HUES48 (cell line): Measurements from ENCODE around the gene FOXO6.

Source experiments
- H3K27ac ChIP-seq: one replicate; pipeline ENCODE4 v1.7.0; 2013; ENCODE audit warnings: low read depth, low read length, inconsistent platforms
- H3K27me3 ChIP-seq: 2 replicates; pipeline ENCODE4 v1.6.1; 2013; ENCODE audit warnings: mild to moderate bottlenecking, low read length; ENCODE audit not compliant: control insufficient read depth, insufficient read depth
- H3K36me3 ChIP-seq: 2 replicates; pipeline ENCODE4 v1.6.1; 2013; ENCODE audit warnings: low read length; ENCODE audit not compliant: control insufficient read depth, insufficient read depth
- H3K4me1 ChIP-seq: 2 replicates; pipeline ENCODE4 v1.6.1; 2013; ENCODE audit warnings: mild to moderate bottlenecking, low read length; ENCODE audit not compliant: control insufficient read depth, insufficient read depth
- H3K4me3 ChIP-seq: 2 replicates; pipeline ENCODE4 v1.5.1; 2013; ENCODE audit warnings: mild to moderate bottlenecking, low read depth, low read length
- H3K9ac ChIP-seq: 2 replicates; pipeline ENCODE4 v1.6.1; 2013; ENCODE audit warnings: mild to moderate bottlenecking, low read depth, low read length, moderate library complexity
- H3K9me3 ChIP-seq: 2 replicates; pipeline ENCODE4 v1.6.1; 2013; ENCODE audit warnings: low read length; ENCODE audit not compliant: control insufficient read depth, insufficient read depth

FOXO6 gene

DNA sequence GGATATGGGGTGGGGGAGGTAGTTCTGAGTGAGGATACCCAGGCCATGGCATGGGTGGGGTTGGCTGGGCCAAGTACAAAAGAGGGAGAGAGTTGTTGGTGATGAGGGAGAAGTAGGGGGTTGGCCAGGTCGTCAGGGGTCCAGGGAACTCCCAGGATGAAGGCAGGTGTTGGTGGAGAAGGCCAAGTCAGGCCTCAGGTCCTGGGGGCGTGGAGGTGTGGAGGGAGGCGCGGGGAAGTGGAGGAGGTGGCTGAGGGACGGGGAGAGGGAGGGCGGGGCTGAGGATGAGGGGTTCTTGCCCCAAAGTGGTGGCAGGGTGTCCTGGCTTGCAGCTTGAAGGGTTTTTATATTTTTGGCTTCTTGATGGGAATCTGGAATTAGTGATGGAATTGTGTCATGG, 61.1 kb downstream of the FOXO6 start:
- no peaks in the 10 kb centered on the region for H3K36me3 ChIP-seq
- H3K9ac ChIP-seq, result no peak overlapping the region
- no peaks in the 10 kb centered on the region for H3K9me3 ChIP-seq
- H3K4me1 ChIP-seq, result no peaks in the 10 kb centered on the region
- no peaks in the 10 kb centered on the region for H3K27me3 ChIP-seq
- no peak overlapping the region for H3K4me3 ChIP-seq
- H3K27ac ChIP-seq, result no peak overlapping the region

DNA sequence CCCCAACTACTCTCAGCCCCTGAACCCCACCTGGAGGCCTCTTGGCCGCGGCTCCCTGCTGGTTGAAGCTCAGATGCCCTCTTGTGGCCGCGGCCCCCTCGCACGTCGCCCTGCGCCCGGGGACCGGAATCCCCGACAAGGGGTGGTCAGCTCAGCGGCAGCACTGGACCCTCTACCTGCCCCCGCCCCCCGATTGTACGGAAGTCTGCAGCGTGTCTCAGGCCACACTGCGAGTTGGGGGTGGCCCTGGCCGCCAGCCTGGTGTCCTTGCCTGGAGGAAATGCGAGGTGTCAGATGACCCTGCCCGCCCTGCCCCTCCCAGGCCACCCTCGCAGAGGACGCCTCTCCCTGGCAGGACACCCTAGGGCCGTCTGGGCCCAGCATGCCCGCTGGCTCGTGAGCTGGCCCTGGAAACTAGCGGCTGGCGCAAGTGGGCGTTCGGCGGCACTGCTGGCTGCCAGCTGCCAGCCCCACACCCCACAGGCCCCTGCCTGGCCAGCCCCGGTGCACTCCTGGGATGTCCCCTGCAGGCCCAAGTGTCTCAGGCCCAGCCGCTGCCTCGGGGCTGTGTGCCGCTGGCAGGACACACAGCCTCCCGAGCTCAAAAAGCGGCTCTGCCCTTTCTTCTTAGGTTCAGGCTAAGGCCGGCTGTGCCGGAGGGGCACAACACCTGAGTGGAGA, 62.4 kb downstream of the FOXO6 start:
- no peak overlapping the region for H3K4me3 ChIP-seq
- H3K36me3 ChIP-seq, result no peaks in the 10 kb centered on the region
- no peaks in the 10 kb centered on the region for H3K27me3 ChIP-seq
- H3K9me3 ChIP-seq, result no peaks in the 10 kb centered on the region
- no peaks in the 10 kb centered on the region for H3K4me1 ChIP-seq
- H3K9ac ChIP-seq, result no peak overlapping the region
- no peak overlapping the region for H3K27ac ChIP-seq

- no peaks in the 10 kb centered on the region for H3K9me3 ChIP-seq
- H3K27ac ChIP-seq, result no peak overlapping the region
- H3K9ac ChIP-seq, result no peak overlapping the region
- no peaks in the 10 kb centered on the region for H3K4me1 ChIP-seq
- H3K4me3 ChIP-seq, result no peak overlapping the region
- H3K36me3 ChIP-seq, result no peaks in the 10 kb centered on the region
- H3K27me3 ChIP-seq, result no peaks in the 10 kb centered on the region
These were observed 63.4 kb downstream of the FOXO6 start for GRCh38 chr1:41424581-41425118.

DNA sequence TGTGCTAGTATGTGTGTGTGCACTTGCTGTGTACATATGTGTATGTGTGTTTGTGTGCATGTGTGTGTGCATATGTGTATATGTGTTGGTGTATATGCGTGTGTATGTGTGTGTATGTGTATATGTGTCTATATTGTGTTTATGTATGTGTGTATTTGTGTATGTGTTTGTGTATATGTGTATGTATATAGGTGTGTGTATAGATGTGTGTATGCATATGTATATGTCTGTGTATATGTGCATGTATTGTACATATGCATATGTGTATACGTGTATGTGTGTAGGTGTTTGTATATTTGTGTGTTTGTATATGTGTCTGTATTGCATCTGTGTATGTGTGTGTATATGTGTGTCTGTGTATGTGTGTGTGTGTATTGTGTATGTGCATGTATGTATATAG, 64.1 kb downstream of the FOXO6 start:
- no peaks in the 10 kb centered on the region for H3K4me1 ChIP-seq
- no peak overlapping the region for H3K9ac ChIP-seq
- H3K36me3 ChIP-seq, result no peaks in the 10 kb centered on the region
- no peak overlapping the region for H3K27ac ChIP-seq
- H3K4me3 ChIP-seq, result no peak overlapping the region
- no peaks in the 10 kb centered on the region for H3K27me3 ChIP-seq
- H3K9me3 ChIP-seq, result no peaks in the 10 kb centered on the region

DNA sequence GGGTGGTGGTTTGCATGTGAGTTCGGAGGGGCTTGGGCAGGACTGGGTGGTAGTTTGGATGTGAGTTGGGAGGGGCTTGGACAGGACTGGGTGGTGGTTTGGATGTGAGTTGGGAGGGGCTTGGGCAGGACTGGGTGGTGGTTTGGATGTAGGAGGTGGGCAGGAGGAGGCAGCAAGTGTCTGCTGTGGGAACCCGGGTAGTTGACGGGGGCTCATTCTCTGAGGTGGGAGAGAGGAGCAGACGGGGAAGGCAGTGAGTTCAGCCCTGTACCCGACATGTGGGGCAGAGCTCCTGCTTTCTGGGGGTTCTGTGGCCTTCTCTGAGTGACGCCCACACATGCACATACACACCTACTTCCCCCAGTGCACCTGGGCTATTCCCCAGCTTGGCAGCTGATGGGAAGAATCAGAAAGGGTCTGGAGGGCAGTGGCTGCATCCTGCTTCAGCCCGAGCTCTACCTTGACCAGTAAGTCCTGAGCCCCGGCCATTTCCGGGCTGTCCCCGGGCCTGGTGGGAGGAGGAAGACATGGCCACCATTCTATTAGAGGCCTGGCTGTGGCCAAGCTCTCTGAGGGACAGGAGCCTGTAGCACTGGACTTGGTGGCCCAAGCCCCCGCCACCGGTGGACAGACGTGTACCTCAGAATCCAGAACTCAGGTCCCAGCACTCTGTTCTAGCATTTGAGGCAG, 65.1 kb downstream of the FOXO6 start:
- Histone ChIP-seq H3K4me3 (no peak overlapping the region), H3K27me3 (no peaks in the 10 kb centered on the region), H3K4me1 (no peaks in the 10 kb centered on the region), H3K27ac (no peak overlapping the region), H3K9ac (no peak overlapping the region), H3K36me3 (no peaks in the 10 kb centered on the region), H3K9me3 (no peaks in the 10 kb centered on the region)

DNA sequence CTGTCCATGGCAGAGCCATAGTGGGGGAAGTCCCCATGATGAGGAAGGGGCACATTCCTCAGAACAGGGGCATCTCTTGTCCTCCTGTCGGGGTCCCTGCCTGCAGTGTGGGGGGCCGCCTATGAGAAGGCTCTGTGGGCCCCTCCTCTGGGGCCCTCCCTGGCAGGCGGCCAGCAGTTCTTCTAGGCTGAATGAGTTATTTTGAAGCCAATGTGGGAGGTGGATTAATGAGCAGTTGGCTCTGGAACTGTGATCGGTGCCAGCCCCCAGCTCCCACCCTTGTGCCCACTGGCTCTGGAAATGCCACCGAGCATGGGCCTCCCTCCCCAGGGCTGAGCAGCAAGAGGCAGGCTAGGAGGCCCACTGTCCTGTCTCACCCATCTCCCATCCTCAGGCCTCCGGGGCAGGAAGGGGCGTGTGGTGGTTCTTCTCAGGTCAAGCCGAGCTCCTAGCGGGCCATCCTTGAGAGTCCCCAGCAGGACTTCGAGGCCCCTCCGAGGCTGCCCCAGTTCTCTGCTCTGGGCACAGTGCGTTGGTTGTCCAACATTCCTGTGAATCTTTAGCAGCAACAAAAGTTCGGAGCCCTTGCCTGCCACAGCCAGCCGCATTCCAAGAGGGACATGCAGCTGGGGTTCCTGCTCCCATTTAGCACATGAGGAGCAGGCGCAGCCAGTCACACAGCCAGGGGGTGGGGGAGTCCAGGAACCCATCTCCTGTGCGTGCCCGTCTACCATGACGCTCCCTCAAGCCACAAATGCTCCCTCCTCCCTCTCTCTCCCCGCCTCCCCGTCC, 66.1 kb downstream of the FOXO6 start:
- no peak overlapping the region for H3K4me3 ChIP-seq
- H3K9ac ChIP-seq, result no peak overlapping the region
- no peak overlapping the region for H3K27ac ChIP-seq
- H3K27me3 ChIP-seq, result no peaks in the 10 kb centered on the region
- H3K9me3 ChIP-seq, result no peaks in the 10 kb centered on the region
- H3K36me3 ChIP-seq, result no peaks in the 10 kb centered on the region
- H3K4me1 ChIP-seq, result no peaks in the 10 kb centered on the region

- H3K27ac ChIP-seq, result no peak overlapping the region
- no peaks in the 10 kb centered on the region for H3K9me3 ChIP-seq
- H3K4me3 ChIP-seq, result no peak overlapping the region
- H3K4me1 ChIP-seq, result no peaks in the 10 kb centered on the region
- no peaks in the 10 kb centered on the region for H3K36me3 ChIP-seq
- H3K9ac ChIP-seq, result no peak overlapping the region
- no peaks in the 10 kb centered on the region for H3K27me3 ChIP-seq
These were observed 66.9 kb downstream of the FOXO6 start for GRCh38 chr1:41427916-41428737.

DNA sequence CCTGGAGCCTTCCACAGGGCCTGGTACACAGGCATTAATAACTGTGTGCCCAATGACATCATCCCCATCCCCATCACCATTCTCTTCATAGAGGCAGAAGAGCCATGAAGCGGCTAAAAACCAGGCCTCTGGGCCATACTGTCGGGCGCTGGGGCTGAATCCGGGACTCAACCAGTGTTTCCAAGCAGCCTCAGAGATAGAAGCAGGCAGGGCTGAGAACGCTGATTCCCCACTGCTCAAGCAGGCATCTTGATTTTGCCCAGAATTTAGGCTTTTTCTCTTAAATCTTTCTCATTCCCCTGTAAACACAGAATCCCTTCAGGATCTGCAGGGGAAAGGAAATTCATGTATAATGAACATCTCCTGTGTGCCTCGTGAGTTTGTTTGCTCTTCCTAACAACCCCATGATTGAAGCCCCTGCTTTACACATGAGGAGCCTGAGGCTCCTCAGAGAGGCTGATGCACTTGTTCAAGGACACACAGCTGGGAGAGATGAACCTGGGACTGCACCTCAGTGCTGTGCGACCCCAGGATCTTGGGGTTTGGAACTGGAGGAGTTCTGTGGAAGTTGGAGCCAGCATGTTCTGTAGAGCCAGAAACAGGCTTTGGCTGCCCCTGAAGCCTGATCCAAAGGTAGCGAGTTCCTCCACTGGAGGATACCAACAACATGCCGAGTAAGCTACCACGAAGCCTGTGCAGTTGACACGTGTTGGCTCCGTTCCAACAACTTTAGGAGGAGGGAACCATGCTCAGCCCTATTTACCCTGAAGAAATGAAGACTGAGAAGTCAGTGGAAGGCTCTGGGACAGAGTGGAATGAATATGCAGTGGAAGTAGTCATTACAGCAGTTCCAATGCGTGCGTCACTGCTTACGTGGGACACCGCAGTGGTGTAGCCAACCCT, 67.8 kb downstream of the FOXO6 start:
- H3K4me3 ChIP-seq, result no peak overlapping the region
- no peaks in the 10 kb centered on the region for H3K36me3 ChIP-seq
- H3K27me3 ChIP-seq, result no peaks in the 10 kb centered on the region
- H3K9me3 ChIP-seq, result no peaks in the 10 kb centered on the region
- no peaks in the 10 kb centered on the region for H3K4me1 ChIP-seq
- no peak overlapping the region for H3K27ac ChIP-seq
- no peak overlapping the region for H3K9ac ChIP-seq

GRCh38 chr1:41429641-41430035, 68.4 kb downstream of the FOXO6 start:
- Histone ChIP-seq H3K36me3 (no peaks in the 10 kb centered on the region), H3K4me3 (no peak overlapping the region), H3K4me1 (no peaks in the 10 kb centered on the region), H3K27me3 (no peaks in the 10 kb centered on the region), H3K27ac (no peak overlapping the region), H3K9me3 (no peaks in the 10 kb centered on the region), H3K9ac (no peak overlapping the region)

- Histone ChIP-seq H3K27ac (no peak overlapping the region), H3K4me3 (no peak overlapping the region), H3K9ac (no peak overlapping the region), H3K27me3 (no peaks in the 10 kb centered on the region), H3K36me3 (no peaks in the 10 kb centered on the region), H3K9me3 (no peaks in the 10 kb centered on the region), H3K4me1 (no peaks in the 10 kb centered on the region)
These were observed 68.8 kb downstream of the FOXO6 start for GRCh38 chr1:41430069-41430468.
